Activated CD8-positive, alpha-beta T cell treated with anti-CD3 and anti-CD28 coated beads for 36 hours (primary cell): ENCODE results near the gene NEURL3. TPM values are rescaled to one million over a fixed set of nuclear protein-coding genes. Genes with fewer than 3 reads are reported as not detected.

ENCODE experiments used
- ATAC-seq: fragments of 200-7000 bp; cut with Tn5 transposase; one replicate; pipeline ENCODE4 v1.10.0; 2021; ENCODE audit warnings: mild to moderate bottlenecking, moderate library complexity
- CTCF ChIA-PET: fragments of 350-600 bp; sonication (Branson Sonifier 250); formaldehyde crosslinking; loops from one replicate; lab custom pipeline; 2021; ENCODE audit warnings: antibody characterized with exemption; lab: Charles Lee
- POLR2A ChIA-PET: fragments of 350-600 bp; sonication (Branson Sonifier 250); formaldehyde crosslinking; loops from one replicate; lab custom pipeline; 2021; ENCODE audit warnings: antibody characterized with exemption; lab: Charles Lee
- DNase-seq: peaks from one replicate; pipeline ENCODE4 v3.0.0-alpha.2; 2020
- H3K27ac Mint-ChIP-seq: one replicate; pipeline ENCODE4 v1.8.0; 2021; ENCODE audit warnings: mild to moderate bottlenecking, mixed read lengths
- H3K27me3 Mint-ChIP-seq: one replicate; pipeline ENCODE4 v1.8.0; 2021; ENCODE audit warnings: mixed read lengths
- H3K36me3 Mint-ChIP-seq: one replicate; pipeline ENCODE4 v1.8.0; 2021; ENCODE audit warnings: low read depth, mixed read lengths
- H3K4me1 Mint-ChIP-seq: one replicate; pipeline ENCODE4 v1.8.0; 2021; ENCODE audit warnings: low read depth, mixed read lengths
- H3K4me3 Mint-ChIP-seq: one replicate; pipeline ENCODE4 v1.8.0; 2021; ENCODE audit warnings: mild to moderate bottlenecking, moderate library complexity, mixed read lengths
- H3K9me3 Mint-ChIP-seq: one replicate; pipeline ENCODE4 v1.8.0; 2021; ENCODE audit warnings: mixed read lengths
- intact Hi-C: fragments of 100-400 bp; cut with micrococcal nuclease; formaldehyde crosslinking; loops from one replicate; pipeline ENCODE4 v1.10.0; 2022
- total RNA-seq, 2 experiments: library from RNA; stranded (reverse); gene quantifications; one replicate each; pipeline ENCODE4 v1.2.3, GENCODE V29; 2021
- TF ChIP-seq, protein P1 (sequence below): fragments of 200-600 bp; IDR thresholded peaks from one replicate; pipeline ENCODE4 v1.8.0; 2022; ENCODE audit warnings: antibody characterized with exemption, mild to moderate bottlenecking

The NEURL3 gene
- total RNA-seq, 2 experiments from 2014 or later, result 0.25 TPM; not detected in 1

DNA sequence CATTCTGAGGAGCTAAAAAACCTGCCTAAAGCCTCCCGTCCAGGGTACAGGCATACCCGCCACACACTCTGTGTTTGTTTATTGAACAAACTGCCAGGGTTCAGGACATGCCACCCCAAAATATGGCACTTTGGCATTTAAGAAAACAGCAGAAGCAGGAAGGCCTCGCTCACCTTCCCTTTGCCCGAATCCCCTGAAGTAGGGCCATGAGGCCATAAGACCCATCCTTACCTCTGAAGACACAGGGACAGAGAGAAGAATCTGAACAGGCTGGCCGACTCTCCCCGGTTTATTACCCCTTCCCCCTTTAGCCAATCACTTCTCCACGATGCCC lies 1.7 kb upstream of the NEURL3 start:
- no peaks in the 10 kb centered on the region for H3K36me3 Mint-ChIP-seq
- ChIA-PET POLR2A (interaction anchor here (1.0 to 1.7 kb wide), 4 partner anchors 24 to 298 kb away, joined by 3 to 5 read pairs (median 4); partner anchors contain the start of gene STARD7), CTCF (interaction anchor here (0.7 to 11.2 kb wide), 5 partner anchors 9 to 99 kb away, joined by 3 to 133 read pairs (median 5); no protein-coding TSS in a partner anchor)
- ATAC-seq, result no peak
- H3K9me3 Mint-ChIP-seq, result no peaks in the 10 kb centered on the region
- TF ChIP-seq, protein P1, sequence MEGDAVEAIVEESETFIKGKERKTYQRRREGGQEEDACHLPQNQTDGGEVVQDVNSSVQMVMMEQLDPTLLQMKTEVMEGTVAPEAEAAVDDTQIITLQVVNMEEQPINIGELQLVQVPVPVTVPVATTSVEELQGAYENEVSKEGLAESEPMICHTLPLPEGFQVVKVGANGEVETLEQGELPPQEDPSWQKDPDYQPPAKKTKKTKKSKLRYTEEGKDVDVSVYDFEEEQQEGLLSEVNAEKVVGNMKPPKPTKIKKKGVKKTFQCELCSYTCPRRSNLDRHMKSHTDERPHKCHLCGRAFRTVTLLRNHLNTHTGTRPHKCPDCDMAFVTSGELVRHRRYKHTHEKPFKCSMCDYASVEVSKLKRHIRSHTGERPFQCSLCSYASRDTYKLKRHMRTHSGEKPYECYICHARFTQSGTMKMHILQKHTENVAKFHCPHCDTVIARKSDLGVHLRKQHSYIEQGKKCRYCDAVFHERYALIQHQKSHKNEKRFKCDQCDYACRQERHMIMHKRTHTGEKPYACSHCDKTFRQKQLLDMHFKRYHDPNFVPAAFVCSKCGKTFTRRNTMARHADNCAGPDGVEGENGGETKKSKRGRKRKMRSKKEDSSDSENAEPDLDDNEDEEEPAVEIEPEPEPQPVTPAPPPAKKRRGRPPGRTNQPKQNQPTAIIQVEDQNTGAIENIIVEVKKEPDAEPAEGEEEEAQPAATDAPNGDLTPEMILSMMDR, result no peak
- no peak overlapping the region for H3K4me3 Mint-ChIP-seq
- no peak for DNase-seq
- peaks cover 15% of the 10 kb centered on the region for H3K27me3 Mint-ChIP-seq
- H3K4me1 Mint-ChIP-seq, result peaks cover 12% of the 10 kb centered on the region
- intact Hi-C loops, result loop anchor here (5.0 kb wide), 2 partner anchors 35 to 100 kb away; no protein-coding TSS in a partner anchor
- no peak overlapping the region for H3K27ac Mint-ChIP-seq

DNA sequence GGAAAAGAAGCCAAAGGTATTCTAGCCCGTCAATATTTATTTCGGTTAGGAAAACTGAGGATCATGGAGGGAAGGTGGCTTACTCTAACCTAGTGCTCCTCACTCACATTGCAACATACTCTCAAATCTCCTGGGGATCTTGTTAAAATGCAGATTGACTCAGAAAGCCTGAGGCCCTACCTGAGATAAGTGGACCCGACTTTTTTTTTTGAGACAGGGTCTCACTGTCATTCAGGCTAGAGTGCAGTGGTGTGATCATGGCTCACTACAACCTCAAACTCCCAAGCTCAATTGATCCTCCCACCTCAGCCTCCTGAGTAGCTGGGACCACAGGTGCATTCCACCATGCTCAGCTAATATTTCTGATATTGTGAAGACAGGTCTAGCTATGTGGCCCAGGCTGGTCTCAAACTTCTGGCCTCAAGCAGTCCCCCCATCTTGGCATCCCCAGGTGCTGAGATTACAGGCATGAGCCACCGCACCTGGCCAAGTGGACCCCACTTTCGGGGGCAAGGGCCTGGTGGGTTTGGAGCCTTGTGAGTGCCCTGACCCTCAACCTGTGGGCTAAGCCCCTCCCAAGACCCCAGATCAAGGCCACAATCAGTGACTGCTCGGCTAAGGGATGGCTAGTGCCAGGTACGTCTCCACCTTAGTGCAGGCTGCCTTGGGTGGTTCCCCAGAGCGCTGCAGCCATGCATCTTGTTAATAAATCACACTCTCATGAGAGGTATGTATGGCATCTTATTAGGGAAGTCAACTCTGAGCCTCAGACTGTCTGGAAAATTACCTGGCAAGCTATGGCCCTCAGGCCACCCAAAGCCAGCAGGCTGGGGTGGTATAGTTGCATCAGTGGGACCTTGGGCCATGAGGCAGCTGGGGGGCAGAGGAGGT lies 1.1 kb upstream of the NEURL3 start:
- H3K27me3 Mint-ChIP-seq, result peaks cover 15% of the 10 kb centered on the region
- peaks cover 18% of the 10 kb centered on the region for H3K4me1 Mint-ChIP-seq
- DNase-seq (no peak), ATAC-seq (no peak)
- intact Hi-C loops, result loop anchor here (5.0 kb wide), 2 partner anchors 34 to 99 kb away; no protein-coding TSS in a partner anchor
- H3K9me3 Mint-ChIP-seq, result no peaks in the 10 kb centered on the region
- ChIA-PET CTCF (interaction anchor here (0.7 to 11.2 kb wide), 6 partner anchors 10 to 98 kb away, joined by 3 to 133 read pairs (median 4); no protein-coding TSS in a partner anchor), POLR2A (interaction anchor here (1.0 to 1.7 kb wide), 3 partner anchors 20 to 33 kb away, joined by 4 to 5 read pairs (median 4); no protein-coding TSS in a partner anchor)
- no peak overlapping the region for H3K4me3 Mint-ChIP-seq
- TF ChIP-seq, protein P1, result no peak
- no peak overlapping the region for H3K27ac Mint-ChIP-seq
- H3K36me3 Mint-ChIP-seq, result no peaks in the 10 kb centered on the region

DNA sequence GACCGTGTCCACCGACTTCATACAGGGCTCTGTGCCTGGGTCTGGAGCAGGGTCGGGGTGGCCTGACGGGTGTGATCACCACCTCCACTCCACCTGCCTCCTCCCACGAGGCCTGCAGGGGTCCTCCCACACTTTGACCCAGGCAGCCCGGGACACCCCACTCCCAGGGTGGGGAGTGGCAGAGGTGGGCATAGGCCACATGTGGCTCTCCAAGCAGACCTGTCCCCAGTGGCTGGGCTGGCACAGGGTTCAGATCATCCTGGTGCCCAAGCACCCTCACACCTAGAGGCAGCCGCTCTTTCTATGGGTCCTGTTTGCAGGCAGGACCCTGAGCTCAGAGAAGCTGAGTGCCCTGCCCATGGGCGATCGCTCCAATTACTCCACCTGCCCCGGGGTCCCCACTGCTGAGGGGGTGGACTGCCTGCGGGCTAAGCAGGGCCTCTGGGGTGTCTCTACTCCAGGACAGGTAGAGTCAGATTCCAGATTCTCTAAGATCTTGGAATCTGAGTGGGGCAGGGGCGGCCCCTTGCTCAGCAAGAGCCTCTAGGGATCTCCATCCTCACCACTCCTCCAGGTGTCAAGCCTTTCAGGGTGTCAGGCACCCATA lies 1.4 kb downstream of the NEURL3 start:
- ATAC-seq (no peak), DNase-seq (no peak)
- Mint-ChIP-seq H3K27ac (no peak overlapping the region), H3K4me1 (peaks cover 15% of the 10 kb centered on the region), H3K4me3 (no peak overlapping the region), H3K9me3 (no peaks in the 10 kb centered on the region), H3K36me3 (no peaks in the 10 kb centered on the region), H3K27me3 (peaks cover 3% of the 10 kb centered on the region)
- POLR2A ChIA-PET, result interaction anchor here (1.0 to 1.9 kb wide), 2 partner anchors 8 to 11 kb away, joined by 3 to 5 read pairs; no protein-coding TSS in a partner anchor
- intact Hi-C loops, result no loop called here
- CTCF ChIA-PET, result interaction anchor here (1.5 kb wide), 1 partner anchor 96 kb away, joined by 6 read pairs; no protein-coding TSS in a partner anchor
- TF ChIP-seq, protein P1, result no peak

DNA sequence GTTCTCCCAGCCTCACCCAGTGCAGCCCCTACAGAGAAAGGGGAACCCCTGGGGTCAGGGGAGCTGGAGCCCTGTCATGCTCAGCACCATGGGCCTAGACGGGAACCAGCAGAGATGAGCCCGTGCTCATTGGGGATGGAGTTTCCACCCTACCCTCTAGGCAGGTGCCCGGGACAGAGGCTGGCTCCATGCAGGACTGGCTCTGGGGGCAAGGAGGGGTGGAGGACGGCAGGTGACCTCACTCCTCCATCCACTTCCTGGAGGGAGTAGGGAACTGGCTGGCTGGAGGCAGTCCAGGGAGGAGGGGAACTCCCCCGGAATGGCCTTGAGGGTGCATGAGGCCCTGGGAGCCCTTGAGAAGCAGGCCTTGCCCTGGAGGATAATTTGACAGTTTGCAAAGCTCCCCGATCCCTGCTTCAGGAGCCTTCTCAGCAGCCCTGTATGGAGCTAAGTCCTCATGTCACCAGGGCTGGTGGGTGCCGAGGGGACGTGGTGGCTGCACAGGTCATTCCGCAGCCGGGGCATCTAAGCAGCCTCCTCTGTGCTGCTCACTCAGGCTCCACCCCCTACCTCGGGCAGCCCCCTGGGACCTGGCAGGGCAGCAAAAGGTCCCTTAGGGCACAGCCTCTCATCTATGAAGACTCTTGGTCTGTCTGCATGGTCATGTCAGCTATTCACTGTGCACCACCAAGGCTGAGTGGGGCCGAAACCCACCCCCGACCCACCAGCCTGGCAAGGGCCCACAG lies 2.1 kb downstream of the NEURL3 start:
- H3K27me3 Mint-ChIP-seq, result peaks cover 3% of the 10 kb centered on the region
- CTCF ChIA-PET, result interaction anchor here (1.0 kb wide), 1 partner anchor 96 kb away, joined by 4 read pairs; no protein-coding TSS in a partner anchor
- DNase-seq, result no peak

More for the DNA sequence above, 2.1 kb downstream of the NEURL3 start:
- intact Hi-C loops, result no loop called here
- no peaks in the 10 kb centered on the region for H3K9me3 Mint-ChIP-seq
- H3K4me3 Mint-ChIP-seq, result no peak overlapping the region
- peaks cover 15% of the 10 kb centered on the region for H3K4me1 Mint-ChIP-seq
- H3K36me3 Mint-ChIP-seq, result no peaks in the 10 kb centered on the region
- ATAC-seq, result no peak
- no peak overlapping the region for H3K27ac Mint-ChIP-seq
- TF ChIP-seq, protein P1, result no peak
- POLR2A ChIA-PET, result interaction anchor here (1.0 kb wide), 1 partner anchor 11 kb away, joined by 3 read pairs; no protein-coding TSS in a partner anchor
